Aorta (tissue), 5 donors: ENCODE measurements around the gene ASPRV1. TPM values are rescaled to one million over a fixed set of nuclear protein-coding genes. Genes with fewer than 3 reads are reported as not detected.
"Not testable (repeated sequence)": the region's sequence is repeated elsewhere in the genome, so short reads cannot be mapped to it uniquely, and the experiment has no call there.

Experiments
- ATAC-seq: fragments of 200-7000 bp; cut with Tn5 transposase; one replicate; pipeline ENCODE4 v1.9.1; 2022; ENCODE audit warnings: moderate library complexity; ENCODE audit not compliant: low FRiP score
- DNase-seq, 2 donors: peaks; one replicate each; pipeline ENCODE4 v3.0.0-alpha.2; 2020
- H3K27ac ChIP-seq, 2 donors: one replicate each; pipeline ENCODE4 v1.5.1; 2013; ENCODE audit warnings: low read length in 2 of 2, mild to moderate bottlenecking in 2 of 2, moderate library complexity in 2 of 2, control low read depth in 1 of 2, inconsistent platforms in 1 of 2, low read depth in 1 of 2
- H3K27me3 ChIP-seq, 2 donors: one replicate each; pipeline ENCODE4 v1.6.1; 2013; ENCODE audit warnings: control low read depth in 1 of 2, low read length in 1 of 2, mild to moderate bottlenecking in 1 of 2, moderate library complexity in 1 of 2; ENCODE audit not compliant: insufficient read depth in 2 of 2, control insufficient read depth in 1 of 2
- H3K36me3 ChIP-seq, 2 donors: one replicate each; pipeline ENCODE4 v1.6.1; 2013; ENCODE audit warnings: control low read depth in 1 of 2, low read length in 1 of 2, mild to moderate bottlenecking in 1 of 2; ENCODE audit not compliant: insufficient read depth in 2 of 2, control insufficient read depth in 1 of 2
- H3K4me1 ChIP-seq, 2 donors: one replicate each; pipeline ENCODE4 v1.6.1; 2013; ENCODE audit warnings: low read length in 2 of 2, control low read depth in 1 of 2, mild to moderate bottlenecking in 1 of 2, moderate library complexity in 1 of 2; ENCODE audit not compliant: insufficient read depth in 2 of 2, control insufficient read depth in 1 of 2
- H3K4me3 ChIP-seq, 2 donors: one replicate each; pipeline ENCODE4 v1.5.1; 2013; ENCODE audit warnings: low read length in 2 of 2, control low read depth in 1 of 2, mild to moderate bottlenecking in 1 of 2
- H3K9me3 ChIP-seq: one replicate; pipeline ENCODE4 v1.6.1; 2013; ENCODE audit warnings: mild to moderate bottlenecking, low read length; ENCODE audit not compliant: control insufficient read depth
- WGBS, 2 donors: extraction: QIAGEN DNeasy Blood & Tissue Kit; methylation state at CpG; one replicate each; pipeline ENCODE4 v1.1.7; 2013; 5-methylcytosine and 5-hydroxymethylcytosine counted together
- intact Hi-C, 2 donors: fragments of 100-400 bp; cut with DNase I; formaldehyde crosslinking; loops; one replicate each; pipeline versions ENCODE4 v1.14.2 to v1.15.0; 2022
- polyA plus RNA-seq, 2 donors: library from polyadenylated mRNA; stranded (reverse); fragments of 200-250 nt; gene quantifications; one replicate each; pipeline ENCODE4 v1.2.3, GENCODE V29; 2013
- total RNA-seq, 2 donors: library from RNA; stranded (reverse); fragmentation: NEBNext Ultra II Directional; extraction: Animal tissue kit (Norgen Biotek cat#: 25700); gene quantifications; one replicate each; pipeline ENCODE4 v1.2.1, GENCODE V29; 2021
- donor health status: healthy with polysubstance abuse.
- donor health status: Bipolar disorder and iron deficiency.
- donor health status: DM: no; HTN: no; CAD: no.
- donor health status: DM: no; HTN: no; CAD: no.
- donor health status: DM: yes; HTN: yes; CAD: no.

ASPRV1 gene
- total and polyA plus RNA-seq, 4 donors: 1.1 to 3.4 (median 2.0) TPM

DNA sequence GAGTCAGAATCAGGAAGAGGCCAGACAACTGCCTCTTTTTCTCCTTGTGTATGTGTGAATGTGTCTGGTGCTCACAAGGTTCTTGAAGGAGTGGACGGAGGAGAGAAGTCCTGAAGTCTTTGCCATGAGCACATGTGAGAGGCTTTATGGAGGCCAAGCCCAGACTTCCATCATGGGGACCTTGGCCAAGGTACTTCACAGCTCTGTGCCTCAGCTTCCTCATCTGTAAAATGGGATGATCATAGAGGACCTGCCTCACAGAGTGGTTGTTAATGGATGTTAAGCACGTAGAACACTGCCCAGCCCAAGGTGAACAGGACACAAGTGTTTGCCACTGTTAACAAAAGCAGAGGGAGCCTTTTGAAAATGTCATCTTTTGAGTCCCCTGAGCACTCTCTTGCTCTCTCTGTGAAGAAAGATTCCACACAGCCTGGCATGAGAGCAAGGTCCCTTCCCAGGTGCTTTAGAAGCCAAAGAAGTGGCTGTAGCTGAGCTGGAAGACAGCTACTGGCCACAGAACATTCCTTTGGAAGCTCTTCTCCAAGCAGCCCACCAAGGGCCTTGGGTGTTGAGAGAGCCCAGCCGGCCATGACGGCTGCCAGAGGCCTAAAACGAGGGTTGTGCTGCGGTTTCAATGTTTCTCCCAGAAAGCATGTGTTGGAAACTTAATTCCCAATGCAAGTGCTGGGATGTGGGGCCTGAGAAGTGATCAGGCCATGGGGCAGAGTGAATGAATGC lies 41.8 kb upstream of the ASPRV1 start:
- intact Hi-C loops: no loop called here
- Histone ChIP-seq H3K36me3 (no peaks in the 10 kb centered on the region), H3K4me1 (no peaks in the 10 kb centered on the region), H3K27me3 (no peaks in the 10 kb centered on the region), H3K9me3 (no peaks in the 10 kb centered on the region), H3K4me3 (no peak overlapping the region), H3K27ac (no peak overlapping the region)
- DNase-seq: no peak
- 89 to 91% methylated on average over 6 of the region's 6 CpGs for WGBS, 2 donors
- ATAC-seq: no peak

- Histone ChIP-seq H3K4me1 (no peaks in the 10 kb centered on the region), H3K36me3 (no peaks in the 10 kb centered on the region), H3K27ac (no peak overlapping the region), H3K9me3 (no peaks in the 10 kb centered on the region), H3K27me3 (no peaks in the 10 kb centered on the region), H3K4me3 (no peak overlapping the region)
- no peak for ATAC-seq
- intact Hi-C loops: no loop called here
- DNase-seq: no peak
- WGBS, 2 donors: 76 to 85% methylated on average over 2 of the region's 2 CpGs
These were observed 40.9 kb upstream of the ASPRV1 start for GRCh38 chr2:70002241-70002899.

DNA sequence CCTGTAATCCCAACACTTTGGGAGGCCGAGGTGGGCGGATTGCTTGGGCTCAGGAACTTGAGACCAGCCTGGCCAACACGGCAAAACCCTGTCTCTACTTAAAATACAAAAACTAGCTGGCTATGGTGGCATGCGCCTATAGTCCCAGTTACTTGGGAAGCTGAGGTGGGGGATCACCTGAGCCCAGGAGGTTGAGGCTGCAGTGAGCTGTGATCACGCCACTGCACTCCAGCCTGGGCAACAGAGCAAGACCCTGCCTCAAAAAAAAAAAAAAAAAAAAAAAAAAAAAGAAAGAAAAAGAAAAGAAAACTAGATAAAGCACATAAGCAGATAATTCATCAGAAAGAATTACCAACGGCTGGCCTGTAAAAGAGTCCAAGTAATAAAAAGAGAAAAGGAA lies 39.1 kb upstream of the ASPRV1 start:
- intact Hi-C loops, H3K4me3 ChIP-seq, H3K9me3 ChIP-seq, H3K27ac ChIP-seq, H3K36me3 ChIP-seq, ATAC-seq, H3K4me1 ChIP-seq, DNase-seq, H3K27me3 ChIP-seq: not testable (repeated sequence)
- WGBS, 2 donors: 92 to 94% methylated on average over 6 of the region's 6 CpGs

GRCh38 chr2:69998761-69999160 lies 37.3 kb upstream of the ASPRV1 start:
- no peaks in the 10 kb centered on the region for H3K27me3 ChIP-seq
- no peak overlapping the region for H3K27ac ChIP-seq
- no peaks in the 10 kb centered on the region for H3K4me1 ChIP-seq
- WGBS, 2 donors: 85 to 92% methylated on average over 6 of the region's 6 CpGs
- ATAC-seq (no peak), DNase-seq (peak in 1 of 2 donors; percentile 50)
- no peak overlapping the region for H3K4me3 ChIP-seq
- intact Hi-C loops: no loop called here
- no peaks in the 10 kb centered on the region for H3K9me3 ChIP-seq
- H3K36me3 ChIP-seq: peaks cover 2 to 5% of the 10 kb centered on the region in 2 donors

- DNase-seq (peak in 1 of 2 donors; percentile 59), ATAC-seq (peak; percentile 7)
- 92% methylated on average over 11 of the region's 11 CpGs for WGBS, 2 donors
- no peaks in the 10 kb centered on the region for H3K27me3 ChIP-seq
- intact Hi-C loops: no loop called here
- no peaks in the 10 kb centered on the region for H3K9me3 ChIP-seq
- no peak overlapping the region for H3K4me3 ChIP-seq
- H3K36me3 ChIP-seq: peaks cover 4 to 6% of the 10 kb centered on the region in 2 donors
- no peaks in the 10 kb centered on the region for H3K4me1 ChIP-seq
- H3K27ac ChIP-seq: no peak overlapping the region
These were observed 35.8 kb upstream of the ASPRV1 start for GRCh38 chr2:69997015-69997830.

GRCh38 chr2:69995511-69995910 lies 34.1 kb upstream of the ASPRV1 start:
- H3K36me3 ChIP-seq: peaks cover 4 to 6% of the 10 kb centered on the region in 2 donors
- no peak overlapping the region for H3K27ac ChIP-seq

GRCh38 chr2:69994166-69994565 lies 32.7 kb upstream of the ASPRV1 start:
- H3K27ac ChIP-seq: no peak overlapping the region
- peak in 1 of 2 donors; percentile 51 for DNase-seq
- H3K4me1 ChIP-seq: no peaks in the 10 kb centered on the region
- H3K4me3 ChIP-seq: no peak overlapping the region
- H3K36me3 ChIP-seq: peaks cover 4 to 6% of the 10 kb centered on the region in 2 donors
- no peak for ATAC-seq
- WGBS, 2 donors: 91 to 94% methylated on average over 6 of the region's 6 CpGs
- intact Hi-C loops: no loop called here
- H3K27me3 ChIP-seq: no peaks in the 10 kb centered on the region
- H3K9me3 ChIP-seq: no peaks in the 10 kb centered on the region

More at GRCh38 chr2:69995511-69995910, 34.1 kb upstream of the ASPRV1 start:
- Histone ChIP-seq H3K4me1 (no peaks in the 10 kb centered on the region), H3K4me3 (no peak overlapping the region), H3K9me3 (no peaks in the 10 kb centered on the region), H3K27me3 (no peaks in the 10 kb centered on the region)
- ATAC-seq: no peak
- peak in 1 of 2 donors; percentile 17 for DNase-seq
- 95 to 96% methylated on average over 3 of the region's 3 CpGs for WGBS, 2 donors
- intact Hi-C loops: no loop called here

GRCh38 chr2:69993708-69994107 lies 32.3 kb upstream of the ASPRV1 start:
- Histone ChIP-seq H3K9me3 (no peaks in the 10 kb centered on the region), H3K4me1 (no peaks in the 10 kb centered on the region), H3K36me3 (peaks cover 4 to 6% of the 10 kb centered on the region in 2 donors), H3K4me3 (no peak overlapping the region), H3K27ac (no peak overlapping the region), H3K27me3 (no peaks in the 10 kb centered on the region)
- 89 to 90% methylated on average over 5 of the region's 5 CpGs for WGBS, 2 donors
- intact Hi-C loops: no loop called here
- ATAC-seq (no peak), DNase-seq (no peak)
